Ovary (tissue), 9 donors: ENCODE results near the gene KCNJ5. TPM values are rescaled to one million over a fixed set of nuclear protein-coding genes. Genes with fewer than 3 reads are reported as not detected.

Experiments used
- DNase-seq, 5 donors: peaks; one replicate each; pipeline ENCODE4 v3.0.0-alpha.2; 2019 to 2020
- H3K27ac ChIP-seq, 2 donors: fragments of 200-600 bp; one replicate each; pipeline versions ENCODE4 v1.5.1 to v1.8.0; 2019 to 2022
- H3K27me3 ChIP-seq: fragments of 200-600 bp; one replicate; pipeline ENCODE4 v1.8.0; 2022
- H3K36me3 ChIP-seq: fragments of 200-600 bp; sonication (generic); one replicate; pipeline ENCODE4 v1.5.1; 2019
- H3K4me1 ChIP-seq: one replicate; pipeline ENCODE4 v1.8.1; 2013; ENCODE audit warnings: mild to moderate bottlenecking, moderate library complexity; ENCODE audit not compliant: insufficient read depth
- H3K4me3 ChIP-seq: fragments of 200-600 bp; sonication (generic); one replicate; pipeline ENCODE4 v1.5.1; 2017
- H3K9me3 ChIP-seq, 2 donors: fragments of 200-600 bp in 1 of 2; sonication (generic) in 1 of 2; one replicate each; pipeline versions ENCODE4 v1.5.1 to v1.8.1; 2013 to 2019; ENCODE audit warnings: mild to moderate bottlenecking in 1 of 2, moderate library complexity in 1 of 2
- EP300 ChIP-seq: sonication (generic); formaldehyde crosslinking; IDR thresholded peaks from one replicate; pipeline ENCODE4 v1.6.1; 2017; ENCODE audit warnings: antibody characterized with exemption
- POLR2A ChIP-seq: fragments of 450-650 bp; IDR thresholded peaks from one replicate; pipeline ENCODE4 v1.6.1; 2017; ENCODE audit warnings: antibody characterized with exemption, mild to moderate bottlenecking, moderate library complexity
- WGBS, 3 donors: extraction: QIAGEN DNeasy Blood & Tissue Kit in 1 of 3; methylation state at CpG; one replicate each; pipeline versions ENCODE4 v1.1.5 to v1.1.7; 2013 to 2017; 5-methylcytosine and 5-hydroxymethylcytosine counted together
- intact Hi-C, 4 donors: fragments of 100-400 bp; cut with DNase I; formaldehyde crosslinking; loops; one replicate each; pipeline versions ENCODE4 v1.11.0 to v1.15.1; 2022 to 2023
- polyA plus RNA-seq, 2 donors: library from polyadenylated mRNA; stranded (reverse); fragments of 200-250 nt in 1 of 2; fragments of 350-450 nt in 1 of 2; fragmentation: Illumina TruSeq in 1 of 2; extraction: RNeasy Lipid Tissue Mini Kit (QIAGEN cat#74804) in 1 of 2; gene quantifications; one replicate each; pipeline ENCODE4 v1.2.3, GENCODE V29; 2013 to 2014
- total RNA-seq, 7 donors: library from RNA; depleted of rRNA in 2 of 7; stranded (reverse); fragments of >200 nt in 2 of 7; fragmentation: NEBNext Ultra II Directional in 3 of 7; extraction: Animal tissue kit (Norgen Biotek cat#: 25700) in 3 of 7; gene quantifications; one replicate each; pipeline versions ENCODE4 v1.1.0 to v1.2.4, GENCODE V29; 2016 to 2023
- TF ChIP-seq, protein P1 (sequence below), 3 donors: fragments of 450-650 bp in 2 of 3; fragments of 200-600 bp in 1 of 3; IDR thresholded peaks; one replicate each; pipeline versions ENCODE4 v1.5.1 to v1.8.0; 2016 to 2022; ENCODE audit warnings: antibody characterized with exemption in 3 of 3, mild to moderate bottlenecking in 1 of 3
- donor health status: DM: no; HTN: no; CAD: no; lungs with moderate emphysema.
- donor health status: DM: no; HTN: no; CAD: no.
- donor health status: Bipolar disorder and iron deficiency.
- donor health status: DM: yes; HTN: yes; CAD: no.
- donor health status: DM: no; HTN: no; CAD: no.
- donor health status: DM: yes; HTN: yes; CAD: no.

KCNJ5 gene
- total and polyA plus RNA-seq, 9 donors, result 0.42 to 3.7 (median 2.0) TPM

DNA sequence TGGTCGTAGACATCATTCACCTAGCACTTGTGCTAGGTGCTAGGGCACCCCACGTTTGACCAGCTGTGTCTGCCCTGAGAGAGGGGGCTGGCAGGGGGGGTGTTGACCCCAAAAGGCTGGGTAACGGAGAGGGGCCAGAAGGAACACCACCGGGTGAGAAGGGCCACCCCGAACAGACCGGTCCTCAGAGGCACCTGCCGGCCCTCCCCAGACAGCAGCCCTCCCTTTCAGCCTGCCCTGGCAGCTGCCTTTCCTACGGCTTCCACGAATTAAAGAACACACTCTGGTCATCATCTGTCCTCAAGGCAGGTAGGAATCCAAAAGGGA is 977 bp upstream of the KCNJ5 start:
- Histone ChIP-seq H3K4me1 (peaks cover 4% of the 10 kb centered on the region), H3K27ac (no peak overlapping the region), H3K4me3 (no peak overlapping the region), H3K36me3 (no peaks in the 10 kb centered on the region), H3K9me3 (no peaks in the 10 kb centered on the region), H3K27me3 (no peaks in the 10 kb centered on the region)
- DNase-seq, result no peak
- TF ChIP-seq, protein P1, sequence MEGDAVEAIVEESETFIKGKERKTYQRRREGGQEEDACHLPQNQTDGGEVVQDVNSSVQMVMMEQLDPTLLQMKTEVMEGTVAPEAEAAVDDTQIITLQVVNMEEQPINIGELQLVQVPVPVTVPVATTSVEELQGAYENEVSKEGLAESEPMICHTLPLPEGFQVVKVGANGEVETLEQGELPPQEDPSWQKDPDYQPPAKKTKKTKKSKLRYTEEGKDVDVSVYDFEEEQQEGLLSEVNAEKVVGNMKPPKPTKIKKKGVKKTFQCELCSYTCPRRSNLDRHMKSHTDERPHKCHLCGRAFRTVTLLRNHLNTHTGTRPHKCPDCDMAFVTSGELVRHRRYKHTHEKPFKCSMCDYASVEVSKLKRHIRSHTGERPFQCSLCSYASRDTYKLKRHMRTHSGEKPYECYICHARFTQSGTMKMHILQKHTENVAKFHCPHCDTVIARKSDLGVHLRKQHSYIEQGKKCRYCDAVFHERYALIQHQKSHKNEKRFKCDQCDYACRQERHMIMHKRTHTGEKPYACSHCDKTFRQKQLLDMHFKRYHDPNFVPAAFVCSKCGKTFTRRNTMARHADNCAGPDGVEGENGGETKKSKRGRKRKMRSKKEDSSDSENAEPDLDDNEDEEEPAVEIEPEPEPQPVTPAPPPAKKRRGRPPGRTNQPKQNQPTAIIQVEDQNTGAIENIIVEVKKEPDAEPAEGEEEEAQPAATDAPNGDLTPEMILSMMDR (IDR thresholded peaks at IDR 0.05), result no peak
- TF ChIP-seq POLR2A, result no peak
- TF ChIP-seq EP300, result no peak
- WGBS, 3 donors, result 24 to 47% (median 33%) methylated on average over 9 of the region's 9 CpGs
- intact Hi-C loops, result no loop called here

DNA sequence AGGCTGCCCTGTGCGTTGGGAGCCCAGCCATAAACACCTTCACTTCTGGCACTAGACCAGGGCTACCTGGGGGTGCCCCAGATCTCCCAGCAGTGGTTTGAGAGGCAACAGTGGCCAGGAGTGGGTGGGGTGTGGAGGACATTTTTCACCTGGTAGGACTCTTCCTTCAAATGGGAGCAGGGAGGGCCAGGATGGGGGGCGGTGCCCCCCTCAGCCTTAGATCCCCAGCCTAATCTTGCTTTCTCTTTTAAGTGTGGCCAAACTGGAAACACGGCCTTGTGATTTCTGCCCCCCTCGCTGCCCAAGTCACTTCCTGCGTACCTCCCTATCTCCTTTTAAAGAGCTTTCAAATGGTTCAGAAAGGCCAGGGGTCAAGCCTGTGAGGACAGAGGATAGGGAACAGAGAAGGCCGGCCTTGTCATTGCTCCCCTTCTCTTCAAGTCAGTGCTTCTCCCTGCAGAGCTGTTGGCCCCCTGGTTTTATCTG is 800 bp downstream of the KCNJ5 start:
- H3K4me1 ChIP-seq, result peaks cover 4% of the 10 kb centered on the region
- H3K27ac ChIP-seq, result no peak overlapping the region
- TF ChIP-seq EP300, result no peak
- TF ChIP-seq, protein P1 (IDR thresholded peaks at IDR 0.05), result no peak
- 49 to 61% (median 59%) methylated on average over 5 to 6 of the region's 6 CpGs for WGBS, 3 donors
- peak in 3 of 5 donors; percentile 21 to 52 (median 45) for DNase-seq
- no peaks in the 10 kb centered on the region for H3K9me3 ChIP-seq
- no peak overlapping the region for H3K4me3 ChIP-seq
- intact Hi-C loops, result no loop called here
- H3K36me3 ChIP-seq, result no peaks in the 10 kb centered on the region
- no peaks in the 10 kb centered on the region for H3K27me3 ChIP-seq

DNA sequence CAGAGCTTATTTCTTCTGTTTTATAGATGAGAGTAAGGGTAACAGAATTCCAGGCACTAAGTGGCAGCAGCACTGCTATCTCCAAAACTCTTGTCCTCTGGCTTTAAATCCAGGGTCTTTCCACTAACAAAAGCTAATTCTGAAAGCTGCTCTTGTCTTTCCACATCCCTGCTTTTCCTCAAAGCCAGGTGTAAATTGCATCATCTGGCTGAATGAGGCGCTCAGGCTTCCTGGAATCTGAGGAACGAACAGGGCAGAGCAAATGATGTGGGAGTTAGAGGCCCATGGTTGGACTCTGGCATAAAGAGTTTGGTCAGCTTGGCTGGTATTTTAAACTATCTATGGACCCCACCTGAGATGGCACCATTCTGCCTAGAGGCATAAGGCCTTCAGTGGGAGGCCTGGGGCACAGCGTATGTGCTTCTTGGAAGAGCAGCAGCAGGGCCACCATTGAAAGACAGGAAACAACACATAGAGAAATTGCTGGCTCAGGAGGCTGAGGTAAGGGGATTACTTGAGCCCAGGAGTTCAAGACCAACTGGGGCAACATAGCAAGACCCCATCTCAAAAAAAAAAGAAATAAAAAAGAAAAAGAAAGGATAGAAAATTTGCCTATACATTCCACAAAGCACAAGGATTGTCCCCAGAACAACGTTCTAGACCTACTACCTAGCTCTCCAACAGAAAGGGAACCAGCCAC is 1.9 kb downstream of the KCNJ5 start:
- H3K4me1 ChIP-seq, result peaks cover 4% of the 10 kb centered on the region
- no peaks in the 10 kb centered on the region for H3K9me3 ChIP-seq
- intact Hi-C loops, result no loop called here
- H3K27me3 ChIP-seq, result no peaks in the 10 kb centered on the region
- no peak for TF ChIP-seq EP300
- no peak for TF ChIP-seq POLR2A
- TF ChIP-seq, protein P1 (IDR thresholded peaks at IDR 0.05), result no peak
- no peak overlapping the region for H3K27ac ChIP-seq
- DNase-seq, result peak in 1 of 5 donors; percentile 10
- no peaks in the 10 kb centered on the region for H3K36me3 ChIP-seq
- WGBS, 3 donors, result 86 to 90% (median 87%) methylated on average over 4 of the region's 4 CpGs
- H3K4me3 ChIP-seq, result no peak overlapping the region

DNA sequence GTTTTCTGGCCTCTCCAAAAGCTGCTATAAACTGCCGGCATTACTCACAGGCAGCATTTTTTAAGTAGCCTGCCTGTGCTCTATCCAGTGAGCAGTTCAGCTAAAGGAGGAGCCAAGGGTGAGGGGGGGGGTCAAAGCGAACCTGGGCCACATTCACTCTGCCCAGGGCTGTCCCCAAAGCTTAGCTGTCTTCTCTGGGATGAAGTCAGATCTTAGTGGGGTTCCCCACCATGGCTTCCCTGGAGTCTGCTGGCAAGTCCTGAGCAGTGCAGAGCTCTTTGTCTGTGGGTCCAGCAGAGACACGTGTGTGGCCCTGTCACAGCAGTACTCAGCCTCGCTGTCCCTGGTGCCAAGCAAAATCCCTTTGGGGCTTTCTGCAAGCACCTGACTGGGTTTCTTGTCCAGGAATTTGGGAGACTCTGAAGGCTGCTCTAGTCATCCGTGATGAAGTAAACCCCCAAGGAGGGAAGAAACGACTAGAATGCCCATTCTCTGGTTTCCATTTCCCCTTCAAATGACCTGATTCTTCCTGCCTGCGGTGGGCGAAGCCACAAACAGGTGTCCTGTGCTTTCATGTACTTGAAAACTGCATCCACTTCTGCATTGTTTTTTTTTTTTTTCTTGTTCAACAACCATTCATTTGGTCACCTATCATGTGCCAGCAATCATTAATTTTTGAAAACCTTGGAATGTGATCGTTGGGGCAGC is 2.6 kb downstream of the KCNJ5 start:
- no peak for DNase-seq
- peaks cover 4% of the 10 kb centered on the region for H3K4me1 ChIP-seq

More for the DNA sequence above, 2.6 kb downstream of the KCNJ5 start:
- intact Hi-C loops, result no loop called here
- Histone ChIP-seq H3K27ac (no peak overlapping the region), H3K36me3 (no peaks in the 10 kb centered on the region), H3K9me3 (no peaks in the 10 kb centered on the region), H3K4me3 (no peak overlapping the region), H3K27me3 (no peaks in the 10 kb centered on the region)
- TF ChIP-seq EP300 (no peak), POLR2A (no peak)
- TF ChIP-seq, protein P1 (IDR thresholded peaks at IDR 0.05), result no peak
- WGBS, 3 donors, result 86 to 91% (median 89%) methylated on average over 9 of the region's 9 CpGs
